ENCODE results near the gene GP2.

GP2 gene

GRCh38 chr16:20302389-20302788 lies 24.9 kb downstream of the GP2 start:
- no peak for DNase-seq

GRCh38 chr16:20301840-20302239 lies 25.5 kb downstream of the GP2 start:
- no peak for DNase-seq

- peak; percentile 2 for DNase-seq
Measured at GRCh38 chr16:20300312-20301097, 26.8 kb downstream of the GP2 start.

GRCh38 chr16:20298452-20298851 lies 28.9 kb downstream of the GP2 start:
- no peak for DNase-seq

- no peak for DNase-seq
Measured at GRCh38 chr16:20291208-20292206, 35.8 kb downstream of the GP2 start.

- no peak for DNase-seq
Measured at GRCh38 chr16:20289571-20289970, 37.7 kb downstream of the GP2 start.

- no peak for DNase-seq
Measured at GRCh38 chr16:20285993-20286499, 41.3 kb downstream of the GP2 start.

- DNase-seq, result no peak
Measured at GRCh38 chr16:20280259-20280658, 47.1 kb downstream of the GP2 start.

GRCh38 chr16:20271893-20272292 lies 55.4 kb downstream of the GP2 start:
- no peak for DNase-seq

- no peak for DNase-seq
Measured at GRCh38 chr16:20268409-20268808, 58.9 kb downstream of the GP2 start.

- DNase-seq, result no peak
Measured at GRCh38 chr16:20265019-20265418, 62.3 kb downstream of the GP2 start.

GRCh38 chr16:20263138-20263855 lies 64.0 kb downstream of the GP2 start:
- DNase-seq, result no peak

- no peak for DNase-seq
Measured at GRCh38 chr16:20262248-20262647, 65.1 kb downstream of the GP2 start.

GRCh38 chr16:20260215-20261009 lies 66.9 kb downstream of the GP2 start:
- DNase-seq, result no peak
